ENCODE results near the gene RAB35.

Gene RAB35

GRCh38 chr12:120103371-120103770, 13.2 kb downstream of the RAB35 start:
- DNase-seq (ENCODE audit: low spot score) = no peak

DNA sequence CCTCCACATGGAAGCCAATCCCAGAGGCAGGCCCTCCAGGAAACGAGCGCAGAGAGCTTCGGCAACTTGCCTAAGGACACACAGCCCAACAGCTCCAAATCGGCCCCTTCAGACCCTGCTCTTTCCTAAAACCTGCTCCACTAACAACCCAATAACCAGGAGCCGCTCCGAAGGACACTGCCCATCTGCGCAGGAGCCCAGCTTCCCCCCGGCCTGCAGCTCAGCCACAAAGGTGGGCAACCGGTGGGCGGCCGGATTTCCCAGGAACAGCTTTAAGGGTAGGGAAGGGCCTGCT, 13.6 kb downstream of the RAB35 start:
- DNase-seq (ENCODE audit: low spot score) = no peak

DNA sequence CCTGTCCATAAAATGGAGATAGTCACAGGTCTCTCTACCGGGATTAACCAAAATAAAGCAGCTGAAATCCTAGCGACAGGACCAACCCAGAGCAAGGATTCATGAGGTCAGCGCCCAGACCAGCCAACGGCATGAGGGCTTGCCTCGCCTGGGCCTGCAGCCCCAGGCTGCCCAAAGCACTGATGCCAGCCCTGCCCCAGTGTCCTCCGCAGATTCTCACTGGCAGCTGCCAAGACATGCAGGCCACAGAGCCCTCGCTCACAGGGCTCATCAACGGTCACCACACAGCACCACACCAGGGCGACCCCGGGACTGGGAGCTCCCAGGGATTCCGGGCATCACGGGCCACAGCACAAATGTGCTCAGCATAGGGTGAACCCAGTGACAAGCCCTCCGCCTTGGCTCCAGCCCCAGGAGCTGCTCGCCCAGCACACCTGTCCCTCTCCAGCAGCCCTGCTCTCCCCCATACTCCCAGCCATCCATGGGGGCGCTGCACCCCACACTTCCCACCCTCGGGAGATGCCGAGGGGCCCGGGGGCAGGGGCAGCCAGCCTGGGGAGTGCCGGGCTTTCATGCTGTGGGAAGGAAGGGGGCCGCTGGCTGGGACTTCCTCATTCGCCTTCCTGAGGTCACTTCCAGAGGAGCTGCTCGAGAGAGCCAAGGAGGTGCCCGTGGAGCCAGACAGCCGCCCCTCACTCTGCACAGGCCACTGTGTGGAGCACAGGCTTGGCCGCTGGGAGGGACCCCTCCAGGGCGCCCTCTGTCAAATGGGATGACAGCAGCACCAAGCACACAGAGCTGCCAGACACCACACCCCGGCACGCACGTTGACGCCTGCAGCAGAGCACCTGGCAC, 14.1 kb downstream of the RAB35 start:
- no peak for DNase-seq (ENCODE audit: low spot score)

DNA sequence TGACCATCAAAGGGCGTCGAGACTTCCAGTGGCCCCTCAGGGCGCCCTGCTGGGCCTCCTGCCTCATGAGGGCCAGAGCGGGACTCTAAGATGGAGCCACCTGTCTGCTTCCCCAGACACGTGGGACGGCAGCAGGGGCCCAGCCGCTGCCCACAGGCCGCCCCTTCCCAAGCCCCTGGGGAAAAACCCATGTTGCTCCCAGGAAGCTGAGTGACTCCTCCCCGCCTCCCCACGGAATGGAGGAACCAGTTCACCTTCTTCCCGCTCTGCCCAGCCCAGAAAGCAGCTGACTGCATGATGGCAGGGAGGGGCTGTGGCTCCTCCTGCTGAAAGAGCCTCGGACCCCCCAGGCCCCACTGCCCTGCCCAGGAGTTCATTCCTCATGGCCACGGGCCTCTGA, 14.9 kb downstream of the RAB35 start:
- no peak for DNase-seq (ENCODE audit: low spot score)

DNA sequence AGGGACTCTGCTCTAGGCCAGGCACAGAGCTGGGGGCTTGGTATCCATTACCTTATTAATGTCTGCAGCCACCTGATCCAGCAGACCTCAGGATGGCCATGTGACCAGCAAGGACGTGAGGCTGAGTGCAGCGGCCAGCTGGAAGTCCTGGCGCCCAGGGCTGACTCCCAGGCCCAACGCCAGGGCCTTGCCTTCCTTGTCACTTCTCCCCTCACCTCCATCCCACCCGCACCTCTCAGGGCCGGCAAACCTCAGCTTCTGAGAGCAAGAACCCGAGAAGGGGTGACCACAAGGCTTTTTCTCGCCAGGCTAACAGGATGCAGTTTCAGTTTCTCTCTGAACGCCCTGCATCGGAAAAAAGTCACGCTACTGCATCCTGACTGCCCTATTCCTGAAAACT, 15.4 kb downstream of the RAB35 start:
- no peak for DNase-seq (ENCODE audit: low spot score)

- no peak for DNase-seq (ENCODE audit: low spot score)
Observed at GRCh38 chr12:120100630-120101029, 15.9 kb downstream of the RAB35 start.

DNA sequence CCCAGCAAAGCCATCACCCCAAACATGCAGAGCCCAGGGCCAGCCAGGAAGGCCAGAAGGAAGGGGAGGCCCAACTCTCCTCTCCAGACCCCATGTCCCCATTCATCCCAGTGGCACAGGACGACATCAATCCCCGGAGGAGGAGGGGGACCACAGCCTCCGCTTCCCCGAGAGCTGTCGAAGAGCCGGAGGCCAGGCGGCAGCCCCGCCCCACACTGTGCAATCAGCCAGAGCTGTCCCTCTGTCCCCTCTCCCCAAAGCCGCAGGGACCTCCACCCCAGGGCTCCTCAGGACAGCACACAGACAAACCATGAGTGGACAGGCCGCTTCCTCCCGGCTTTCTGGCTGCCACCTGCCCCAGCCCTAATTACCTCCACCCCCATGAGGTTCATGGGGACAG, 16.8 kb downstream of the RAB35 start:
- DNase-seq (ENCODE audit: low spot score) = no peak

- no peak for DNase-seq (ENCODE audit: low spot score)
Observed at GRCh38 chr12:120098756-120099470, 17.6 kb downstream of the RAB35 start.

- DNase-seq (ENCODE audit: low spot score) = no peak
Observed at GRCh38 chr12:120096671-120097202, 19.8 kb downstream of the RAB35 start.

DNA sequence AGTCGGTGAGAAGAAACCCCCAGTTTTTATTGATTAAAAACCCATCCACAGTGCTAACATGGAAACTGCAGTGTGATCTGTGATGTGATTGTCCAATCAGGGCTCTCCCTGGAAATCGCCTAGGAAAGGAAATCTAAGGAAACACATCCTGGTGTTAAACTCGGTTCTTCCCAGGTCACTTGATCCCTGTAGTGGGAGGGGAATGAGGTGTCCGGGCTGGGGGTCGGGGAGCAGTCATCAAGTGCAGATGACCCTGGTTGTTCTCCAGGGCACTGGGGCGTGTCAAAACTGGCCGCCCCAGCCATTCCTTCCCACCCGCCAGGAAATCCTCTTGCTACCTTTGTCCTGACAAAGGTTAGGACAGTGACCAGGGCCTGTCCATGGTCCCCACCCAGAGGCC, 20.8 kb downstream of the RAB35 start:
- no peak for DNase-seq (ENCODE audit: low spot score)

DNA sequence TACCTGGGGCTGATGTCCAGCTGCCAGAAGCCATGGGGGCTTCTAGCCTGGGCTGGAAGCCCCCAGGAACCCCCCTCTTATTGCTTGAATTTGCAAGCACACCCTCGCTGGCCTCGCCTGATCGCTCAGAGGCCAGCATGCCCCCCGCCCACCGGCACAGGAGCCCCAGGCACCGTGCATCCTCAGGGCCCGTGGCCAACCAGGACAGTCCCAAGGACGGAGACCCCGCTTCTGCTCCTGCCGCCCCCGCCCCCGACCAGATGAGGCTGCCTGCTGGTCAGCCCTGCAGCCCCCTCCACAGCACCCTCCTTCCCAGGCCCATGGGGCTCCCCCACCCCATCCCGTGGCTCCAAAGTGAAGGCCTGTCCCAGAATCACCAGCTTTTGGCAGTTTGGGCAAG, 21.2 kb downstream of the RAB35 start:
- no peak for DNase-seq (ENCODE audit: low spot score)

DNA sequence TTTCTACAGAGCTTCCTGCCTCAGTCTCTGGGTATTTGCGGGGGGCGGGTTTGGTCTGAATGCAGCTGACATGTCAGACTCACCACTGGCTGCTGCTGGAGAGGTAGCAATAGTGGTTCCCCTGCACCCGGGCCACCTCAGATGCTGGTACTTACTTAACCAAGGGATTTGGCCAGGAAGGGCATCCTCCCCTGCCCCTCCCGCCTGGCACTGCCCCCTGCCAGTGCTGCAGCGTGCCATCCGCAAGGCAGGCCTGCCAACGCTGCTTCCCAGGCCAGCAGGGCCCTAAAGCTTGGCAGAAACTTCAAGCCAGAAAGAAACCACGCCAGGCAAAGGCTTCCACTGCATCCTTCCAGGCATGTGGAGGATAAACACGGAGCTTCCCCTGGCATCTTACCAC, 22.1 kb downstream of the RAB35 start:
- no peak for DNase-seq (ENCODE audit: low spot score)

DNA sequence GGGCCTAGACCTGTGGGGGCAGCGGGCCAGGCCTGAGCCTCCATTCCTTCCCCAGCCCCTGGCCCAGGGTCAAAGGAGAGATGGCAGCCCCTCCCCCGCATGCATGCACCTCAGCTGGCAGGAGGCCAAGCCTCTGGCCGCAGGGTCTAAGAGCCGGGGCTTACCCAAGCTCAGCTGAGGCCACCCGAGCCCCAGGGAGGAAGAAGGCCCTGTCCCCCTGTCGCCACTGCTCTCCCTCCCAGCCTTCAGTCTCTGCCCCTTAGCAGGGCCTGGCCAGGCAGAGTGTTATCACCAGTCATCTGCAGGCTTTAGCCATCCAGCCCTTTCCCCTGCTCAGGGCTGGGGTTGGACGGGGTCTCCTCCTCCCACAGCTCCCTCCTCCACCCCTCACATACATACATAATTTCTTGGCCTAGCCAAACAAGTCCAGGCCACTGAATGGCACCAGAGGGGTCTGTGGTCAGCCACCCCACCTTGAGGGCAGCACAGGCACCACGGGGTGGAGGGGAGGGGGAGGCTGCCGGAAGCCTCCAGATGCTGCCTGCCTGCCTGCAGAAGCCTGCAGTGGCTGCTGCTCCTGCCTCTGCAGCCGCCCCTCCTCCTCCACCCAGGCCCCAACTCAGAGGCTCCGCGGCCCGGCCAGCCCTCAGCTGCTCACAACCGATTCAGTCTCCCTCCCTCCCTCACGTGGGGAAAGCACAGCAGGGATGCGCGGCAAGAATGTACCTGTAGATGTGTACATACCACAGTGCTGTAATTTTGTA, 22.8 kb downstream of the RAB35 start:
- no peak for DNase-seq (ENCODE audit: low spot score)

- no peak for DNase-seq (ENCODE audit: low spot score)
Observed at GRCh38 chr12:120093336-120093591, 23.3 kb downstream of the RAB35 start.

DNA sequence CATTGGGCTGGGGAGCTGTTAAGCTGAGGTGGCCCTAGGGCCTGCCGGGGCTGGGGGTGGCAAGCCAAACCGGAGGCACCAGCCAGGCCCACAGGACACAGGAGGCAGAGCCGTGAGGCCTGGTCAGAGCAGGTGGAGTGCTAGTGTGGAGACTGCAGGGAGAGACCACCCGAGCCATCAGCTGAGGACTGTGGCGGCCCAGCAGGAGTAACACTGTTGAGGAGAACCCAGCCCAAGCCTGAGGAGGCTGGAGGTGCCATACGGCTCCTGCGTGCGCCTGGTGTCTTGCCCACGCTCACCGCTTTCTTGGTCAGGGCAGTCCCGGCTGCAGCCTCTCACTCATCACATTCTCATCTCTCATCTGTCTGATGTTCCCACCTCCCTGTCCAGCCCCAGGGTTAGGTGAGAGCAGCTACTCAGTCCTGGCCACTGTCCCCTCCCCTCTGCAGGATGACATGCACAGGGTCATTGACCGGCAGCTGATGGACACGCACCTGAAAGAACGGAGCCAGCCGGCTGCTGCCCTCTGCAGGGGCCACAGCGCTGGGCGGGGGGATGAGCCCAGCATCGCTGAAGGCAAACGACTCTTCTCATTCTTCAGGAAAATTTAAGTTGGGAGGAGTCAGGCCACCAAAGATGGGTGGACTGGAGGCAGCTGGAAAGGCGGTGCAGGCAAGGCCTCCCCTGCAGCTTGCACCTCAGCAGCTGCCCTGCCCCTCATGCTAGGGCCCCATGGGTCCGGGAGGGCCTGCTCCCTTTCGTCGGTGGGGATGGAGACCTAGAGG, 23.8 kb downstream of the RAB35 start:
- DNase-seq (ENCODE audit: low spot score) = no peak

DNA sequence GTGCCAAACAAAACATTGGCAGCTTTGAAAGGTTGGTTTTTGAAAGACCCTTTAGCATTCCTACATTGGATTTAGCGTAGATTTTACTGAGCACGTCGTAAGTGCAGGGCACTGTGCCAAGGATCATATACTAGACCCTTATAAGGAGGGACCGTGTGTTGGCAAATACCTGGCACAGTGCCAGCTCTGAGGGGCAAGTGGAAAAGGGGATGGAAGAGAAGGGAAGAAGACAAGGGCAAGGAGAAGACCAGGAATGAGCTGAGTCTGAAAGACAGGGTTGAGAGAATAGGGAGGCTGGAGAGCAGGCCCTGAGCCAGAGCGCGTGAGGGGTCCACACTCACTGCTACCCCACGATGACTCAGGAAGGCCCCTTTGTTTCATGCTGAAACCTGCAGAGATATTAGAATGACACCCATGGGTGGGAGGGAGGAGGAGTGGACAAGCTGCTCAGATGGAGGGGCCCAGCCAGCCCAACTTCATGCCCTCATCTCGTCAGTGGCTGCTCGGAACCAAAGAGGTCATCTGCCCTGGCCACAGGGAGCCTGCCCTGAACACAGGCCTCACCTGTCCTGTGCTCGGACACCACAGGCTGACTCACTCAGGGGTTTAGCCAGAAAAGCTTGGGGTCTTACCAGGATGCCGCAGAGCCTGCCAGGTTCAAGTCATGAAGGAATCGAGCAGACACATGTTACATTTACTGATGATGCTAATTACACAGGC, 25.0 kb downstream of the RAB35 start:
- no peak for DNase-seq (ENCODE audit: low spot score)

DNA sequence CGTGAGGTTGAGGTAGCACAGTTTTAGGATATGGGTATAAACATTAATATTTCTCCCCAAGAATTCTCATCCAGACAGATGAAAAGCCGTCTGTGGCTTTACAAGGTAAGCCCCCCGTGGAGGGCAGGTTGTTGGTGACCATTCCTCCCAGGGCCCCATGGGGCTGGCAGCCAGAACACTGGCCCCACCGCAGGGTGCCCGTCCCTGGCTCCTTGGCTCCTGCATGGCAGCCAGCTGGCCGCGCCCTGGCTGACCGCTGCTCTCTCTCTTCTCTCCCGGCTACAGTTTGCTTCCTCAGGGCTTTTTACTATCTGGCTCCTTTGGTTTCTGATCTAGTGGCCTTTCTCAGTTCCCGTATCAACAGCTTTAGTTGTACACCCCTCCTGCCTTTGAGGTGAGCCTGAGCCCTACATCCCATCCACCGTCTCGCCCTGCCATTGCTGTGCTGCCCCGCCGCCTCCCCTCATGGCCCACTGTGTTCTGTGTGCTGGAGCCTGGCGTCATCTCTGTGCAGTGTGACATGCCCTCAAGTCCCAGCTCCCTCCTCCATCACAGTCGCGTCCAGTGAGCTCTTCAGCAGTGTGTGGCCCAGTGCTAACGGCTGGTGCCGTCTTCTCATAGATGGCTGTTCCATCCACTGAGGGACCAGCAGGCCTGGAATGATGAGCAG, 25.8 kb downstream of the RAB35 start:
- DNase-seq (ENCODE audit: low spot score) = no peak

DNA sequence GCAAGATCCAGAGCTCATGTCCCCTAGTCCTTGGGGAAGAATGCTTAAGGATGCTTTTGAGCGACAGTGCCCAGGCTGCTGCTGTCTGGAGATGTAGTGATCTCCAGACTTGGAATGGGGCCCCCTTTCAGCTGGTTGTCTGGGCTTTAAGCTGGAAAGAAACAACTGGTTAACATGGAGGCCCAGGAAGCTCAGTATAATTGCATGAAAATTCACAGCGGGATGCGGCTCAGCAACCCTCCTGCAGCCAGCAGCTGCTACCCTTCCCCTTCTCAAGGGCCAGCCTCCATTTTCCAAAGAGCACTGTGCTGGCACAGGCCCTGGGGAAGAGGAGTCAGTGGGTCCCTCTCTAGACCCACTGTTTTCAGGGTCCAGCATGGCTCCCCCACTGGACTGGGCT, 26.3 kb downstream of the RAB35 start:
- DNase-seq (ENCODE audit: low spot score) = no peak

DNA sequence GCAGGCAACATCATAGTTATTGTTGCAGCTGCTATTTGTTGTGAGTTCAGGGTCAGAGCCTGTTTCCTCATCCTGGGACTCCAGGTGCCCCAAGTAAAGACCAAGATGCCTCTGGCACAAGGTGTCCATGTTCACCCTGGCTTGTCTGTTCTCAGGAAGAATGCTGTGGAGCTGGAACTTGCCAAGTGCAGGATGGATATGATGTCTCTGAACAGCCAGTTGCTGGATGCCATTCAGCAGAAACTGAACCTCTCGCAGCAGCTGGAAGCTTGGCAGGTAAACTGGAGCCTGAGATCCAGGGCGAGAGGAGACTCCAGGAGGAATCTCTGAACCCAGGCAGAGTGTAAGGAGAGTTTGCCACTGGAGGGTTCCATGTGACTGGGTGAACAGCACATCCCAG, 26.8 kb downstream of the RAB35 start:
- no peak for DNase-seq (ENCODE audit: low spot score)

DNA sequence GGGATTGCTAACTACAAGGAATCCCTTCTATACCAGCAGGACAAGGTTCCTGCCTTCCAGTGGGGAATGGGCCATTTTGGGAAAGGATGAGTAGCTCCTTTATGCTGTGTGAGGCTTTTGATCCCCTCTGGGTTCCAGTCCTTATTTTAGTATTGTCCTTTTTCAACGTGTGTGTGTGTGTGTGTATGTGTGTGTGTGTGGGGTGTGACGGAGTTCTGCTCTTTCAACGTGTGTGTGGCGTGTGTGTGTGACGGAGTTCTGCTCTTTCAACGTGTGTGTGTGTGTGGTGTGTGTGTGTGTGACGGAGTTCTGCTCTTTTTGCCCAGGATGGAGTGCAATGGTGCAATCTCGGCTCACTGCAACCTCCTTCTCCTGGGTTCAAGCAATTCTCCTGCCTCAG, 27.4 kb downstream of the RAB35 start:
- DNase-seq (ENCODE audit: low spot score) = no peak

All from CD4-positive, alpha-beta T cell treated with Interleukin-15 for 4 hours (primary cell).